H1 (cell line): Measurements from ENCODE around the gene CALU. TPM values are rescaled to one million over a fixed set of nuclear protein-coding genes. Genes with fewer than 3 reads are reported as not detected.

ENCODE experiments used
- CTCF ChIA-PET: fragments of 300-600 bp; sonication (Branson Sonifier 250); formaldehyde crosslinking; loops from one replicate; lab custom pipeline; 2021; ENCODE audit not compliant: partially characterized antibody; lab: Charles Lee
- POLR2A ChIA-PET: fragments of 300-600 bp; sonication (Branson Sonifier 250); formaldehyde crosslinking; loops from one replicate; lab custom pipeline; 2021; ENCODE audit warnings: inconsistent platforms; ENCODE audit not compliant: partially characterized antibody; lab: Charles Lee
- DNase-seq, 2 experiments: peaks; one replicate each; pipeline versions ENCODE4 v3.0.0 to v3.0.0-alpha.2; 2010 to 2022; ENCODE audit warnings: low spot score in 2 of 2, low read depth in 1 of 2, mixed read lengths in 1 of 2
- FAIRE-seq: peaks from 2 replicates; lab custom pipeline; 2011; peaks lifted over from hg19 to GRCh38; lab: Jason Lieb, UNC
- H2AFZ ChIP-seq: 2 replicates; pipeline ENCODE4 v1.8.1; 2012; ENCODE audit warnings: low read length, inconsistent platforms
- H2AK5ac ChIP-seq: 2 replicates; pipeline ENCODE4 v1.6.1; 2013; ENCODE audit warnings: low read depth, low read length
- H2BK120ac ChIP-seq: replicated peaks from 2 replicates; pipeline ENCODE3; 2013; ENCODE audit warnings: low read depth, low read length, inconsistent platforms
- H2BK12ac ChIP-seq: 2 replicates; pipeline ENCODE4 v1.6.1; 2013; ENCODE audit warnings: low read depth, low read length
- H2BK15ac ChIP-seq: 2 replicates; pipeline ENCODE4 v1.6.1; 2013; ENCODE audit warnings: low read length
- H2BK20ac ChIP-seq: 2 replicates; pipeline ENCODE4 v1.6.1; 2013; ENCODE audit warnings: low read length
- H2BK5ac ChIP-seq: 2 replicates; pipeline ENCODE4 v1.6.1; 2013; ENCODE audit warnings: low read depth, low read length
- H3K14ac ChIP-seq: 2 replicates; pipeline ENCODE4 v1.6.1; 2013; ENCODE audit warnings: inconsistent platforms; ENCODE audit not compliant: insufficient read length
- H3K18ac ChIP-seq: 2 replicates; pipeline ENCODE4 v1.6.1; 2013; ENCODE audit warnings: low read length; ENCODE audit errors: extremely low read depth
- H3K23ac ChIP-seq: 2 replicates; pipeline ENCODE4 v1.6.1; 2013; ENCODE audit warnings: inconsistent platforms; ENCODE audit not compliant: insufficient read length
- H3K23me2 ChIP-seq: 2 replicates; pipeline ENCODE4 v1.6.1; 2013; ENCODE audit warnings: low read depth, low read length
- H3K27ac ChIP-seq: 2 replicates; pipeline ENCODE4 v1.6.1; 2011; ENCODE audit warnings: low read depth, low read length, inconsistent platforms
- H3K27me3 ChIP-seq, 4 experiments: replicated peaks in 1 of 4; 1 replicate in 1 of 4; 2 replicates in 3 of 4; pipeline versions ENCODE4 v1.6.1 to v1.8.1; 2011 to 2013; ENCODE audit warnings: low read length in 3 of 4, mild to moderate bottlenecking in 3 of 4, inconsistent platforms in 2 of 4, mixed read lengths in 2 of 4, moderate library complexity in 1 of 4; ENCODE audit not compliant: control insufficient read depth in 3 of 4, insufficient read depth in 3 of 4; ENCODE audit errors: extremely low read depth in 1 of 4
- H3K36me3 ChIP-seq, 4 experiments: 2 replicates each; pipeline versions ENCODE4 v1.6.1 to v1.8.1; 2011 to 2013; ENCODE audit warnings: mild to moderate bottlenecking in 4 of 4, low read length in 3 of 4, moderate library complexity in 2 of 4, control low read depth in 1 of 4, inconsistent platforms in 1 of 4; ENCODE audit not compliant: insufficient read depth in 4 of 4, control insufficient read depth in 2 of 4
- H3K4ac ChIP-seq: replicated peaks from 2 replicates; pipeline ENCODE3; 2013; ENCODE audit warnings: low read length, low read depth, mixed read lengths, inconsistent platforms; ENCODE audit not compliant: insufficient read length
- H3K4me1 ChIP-seq, 4 experiments: replicated peaks in 1 of 4; 1 replicate in 1 of 4; 2 replicates in 3 of 4; pipeline versions ENCODE4 v1.6.1 to v1.8.1; 2011 to 2013; ENCODE audit warnings: low read length in 3 of 4, inconsistent platforms in 2 of 4, mixed read lengths in 1 of 4; ENCODE audit not compliant: insufficient read depth in 4 of 4, control insufficient read depth in 3 of 4
- H3K4me2 ChIP-seq, 2 experiments: 2 replicates each; pipeline versions ENCODE4 v1.6.1 to v1.8.1; 2011 to 2013; ENCODE audit warnings: low read depth in 2 of 2, low read length in 2 of 2, control low read depth in 1 of 2, inconsistent platforms in 1 of 2, mild to moderate bottlenecking in 1 of 2; ENCODE audit not compliant: insufficient read depth in 1 of 2
- H3K4me3 ChIP-seq, 4 experiments: fragments of 200-600, 300-600 bp in 1 of 4; sonication (generic), shearing (Covaris generic), sonication (Bioruptor Twin) in 1 of 4; 2 replicates each; pipeline versions ENCODE4 v1.5.1 to v1.8.1; 2011 to 2016; ENCODE audit warnings: low read length in 4 of 4, low read depth in 3 of 4, control low read depth in 2 of 4, inconsistent platforms in 2 of 4, mild to moderate bottlenecking in 2 of 4, mixed read lengths in 1 of 4, moderate library complexity in 1 of 4; ENCODE audit not compliant: insufficient read depth in 2 of 4; ENCODE audit errors: extremely low read depth in 1 of 4
- H3K56ac ChIP-seq: replicated peaks from 2 replicates; pipeline ENCODE3; 2013; ENCODE audit warnings: low read depth, mild to moderate bottlenecking, mixed read lengths, low read length, inconsistent platforms; ENCODE audit not compliant: insufficient read length
- H3K79me1 ChIP-seq: 2 replicates; pipeline ENCODE4 v1.6.1; 2013; ENCODE audit warnings: low read depth, low read length, control low read depth
- H3K79me2 ChIP-seq, 2 experiments: 2 replicates each; pipeline versions ENCODE4 v1.6.1 to v1.8.1; 2012 to 2013; ENCODE audit warnings: low read length in 2 of 2, mild to moderate bottlenecking in 2 of 2, inconsistent platforms in 1 of 2; ENCODE audit not compliant: insufficient read depth in 2 of 2, control insufficient read depth in 1 of 2
- H3K9ac ChIP-seq, 4 experiments: replicated peaks in 1 of 4; 1 replicate in 1 of 4; 2 replicates in 3 of 4; pipeline versions ENCODE4 v1.6.1 to v1.8.1; 2011 to 2013; ENCODE audit warnings: low read depth in 3 of 4, low read length in 3 of 4, control low read depth in 2 of 4, mild to moderate bottlenecking in 2 of 4, moderate library complexity in 2 of 4, inconsistent platforms in 1 of 4; ENCODE audit errors: extremely low read depth in 1 of 4
- H3K9me3 ChIP-seq, 2 experiments: 2 replicates each; pipeline versions ENCODE4 v1.6.1 to v1.8.1; 2012 to 2013; ENCODE audit warnings: mild to moderate bottlenecking in 2 of 2, moderate library complexity in 2 of 2, control low read depth in 1 of 2, inconsistent platforms in 1 of 2, low read depth in 1 of 2, low read length in 1 of 2, mixed read lengths in 1 of 2; ENCODE audit not compliant: insufficient read depth in 2 of 2
- H4K20me1 ChIP-seq, 2 experiments: replicated peaks in 1 of 2; 2 replicates each; pipeline versions ENCODE3 to v1.8.1; 2011 to 2013; ENCODE audit warnings: inconsistent platforms in 2 of 2, low read length in 2 of 2, mild to moderate bottlenecking in 1 of 2; ENCODE audit not compliant: insufficient read depth in 2 of 2, control insufficient read depth in 1 of 2
- H4K5ac ChIP-seq: 2 replicates; pipeline ENCODE4 v1.6.1; 2013; ENCODE audit warnings: low read length, low read depth, mixed read lengths, inconsistent platforms; ENCODE audit not compliant: insufficient read length
- H4K8ac ChIP-seq: 2 replicates; pipeline ENCODE4 v1.8.0; 2013; ENCODE audit warnings: mild to moderate bottlenecking, moderate library complexity, low read length, inconsistent platforms; ENCODE audit not compliant: insufficient read depth; ENCODE audit errors: extremely low read depth
- H4K91ac ChIP-seq: replicated peaks from 2 replicates; pipeline ENCODE3; 2013; ENCODE audit warnings: low read length, mixed read lengths, inconsistent platforms; ENCODE audit not compliant: insufficient read length
- EZH2 ChIP-seq: fragments of 200-600 bp; sonication (generic); IDR thresholded peaks from 2 replicates; pipeline ENCODE4 v1.7.1; 2012; ENCODE audit warnings: low read depth, mild to moderate bottlenecking, moderate library complexity, low read length, inconsistent platforms; ENCODE audit not compliant: severe bottlenecking
- SP2 ChIP-seq: IDR thresholded peaks from 2 replicates; pipeline ENCODE4 v1.6.1; 2012; ENCODE audit warnings: mild to moderate bottlenecking, low read length, inconsistent platforms
- WGBS, 2 experiments: shearing (Covaris generic) in 1 of 2; methylation state at CpG; one replicate each; pipeline versions ENCODE4 v1.1.6 to v1.1.7; 2013 to 2015; ENCODE audit warnings: low lambda C conversion rate in 2 of 2, mixed read lengths in 2 of 2, inconsistent platforms in 1 of 2, low coverage in 1 of 2, missing lambda C conversion rate in 1 of 2; ENCODE audit not compliant: insufficient replicate concordance in 2 of 2, insufficient coverage in 1 of 2, insufficient read length in 1 of 2; ENCODE audit errors: extremely low coverage in 1 of 2, missing lambda C conversion rate in 1 of 2; 5-methylcytosine and 5-hydroxymethylcytosine counted together
- polyA plus RNA-seq, 7 experiments: library from polyadenylated mRNA; depleted of rRNA in 3 of 7; stranded (reverse) in 5 of 7; unstranded in 2 of 7; fragments of >200 nt in 5 of 7; fragments of 200-250 nt in 2 of 7; gene quantifications; 1 replicate in 5 of 7; 2 replicates in 1 of 7; 4 replicates in 1 of 7; pipeline versions ENCODE4 v1.2.1 to v1.2.3, GENCODE V29; 2011 to 2013; ENCODE audit warnings: missing spikeins in 2 of 7, mixed read lengths in 2 of 7
- total RNA-seq: library from RNA; stranded (reverse); fragmentation: NEBNext Ultra II Directional; extraction: Animal tissue kit (Norgen Biotek cat#: 25700); gene quantifications from 2 replicates; pipeline ENCODE4 v1.2.1, GENCODE V29; 2021

The CALU gene
- total and polyA plus RNA-seq, 2 of the 8 experiments (the other 6 are each of a cell fraction or from before 2014, with no cell fraction given), result 67.2 to 170 TPM

DNA sequence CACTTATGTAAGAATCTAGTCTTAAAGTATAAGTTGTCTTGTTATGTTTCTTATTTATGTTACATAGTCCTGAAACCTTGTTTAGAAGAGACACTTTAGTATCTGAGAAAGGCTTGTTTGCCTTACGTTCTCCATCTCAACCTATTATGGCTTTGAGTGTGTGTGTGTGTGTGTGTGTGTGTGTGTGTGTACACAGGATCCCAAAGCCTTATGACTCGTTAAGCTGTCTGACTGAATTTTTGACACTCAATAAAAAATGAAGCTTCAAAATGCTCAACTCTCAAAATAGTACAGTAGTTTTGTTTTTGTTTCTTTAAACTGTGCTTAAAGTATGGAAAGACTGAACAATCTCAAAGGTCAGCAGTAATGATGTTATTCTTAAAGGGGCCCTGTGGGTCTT is 18.0 kb downstream of the CALU start:
- H3K23ac ChIP-seq, result no peak overlapping the region
- no peak overlapping the region for H3K4ac ChIP-seq
- H3K27ac ChIP-seq, result no peak overlapping the region
- no peak for FAIRE-seq
- H3K79me2 ChIP-seq, result peaks cover 0 to 15% of the 10 kb centered on the region in 2 experiments; a peak in 2 of 4 replicates
- peaks cover 19 to 99% (median 51%) of the 10 kb centered on the region in 4 experiments for H3K36me3 ChIP-seq
- no peaks in the 10 kb centered on the region for H3K27me3 ChIP-seq
- H3K14ac ChIP-seq, result no peak overlapping the region
- peaks cover 0 to 14% of the 10 kb centered on the region in 2 experiments for H4K20me1 ChIP-seq
- H3K9me3 ChIP-seq, result no peaks in the 10 kb centered on the region
- no peak overlapping the region for H2BK20ac ChIP-seq
- no peak overlapping the region for H3K4me3 ChIP-seq
- H3K23me2 ChIP-seq, result no peaks in the 10 kb centered on the region
- no peak overlapping the region for H3K4me2 ChIP-seq
- POLR2A ChIA-PET, result interaction anchor here (0.6 to 1.5 kb wide), 5 partner anchors 9 to 488 kb away, joined by 3 to 8 read pairs (median 3); partner anchors contain the start of gene OPN1SW
- no peak overlapping the region for H3K18ac ChIP-seq
- no peak overlapping the region for H4K8ac ChIP-seq
- peaks cover 7% of the 10 kb centered on the region; the same call in 1 of the 2 replicates for H3K79me1 ChIP-seq
- no peak overlapping the region for H3K56ac ChIP-seq
- CTCF ChIA-PET, result interaction anchor here (0.7 to 1.0 kb wide), 3 partner anchors 126 to 377 kb away, joined by 3 read pairs; no protein-coding TSS in a partner anchor
- no peak overlapping the region for H4K5ac ChIP-seq
- no peak overlapping the region for H2BK12ac ChIP-seq
- DNase-seq, result no peak
- WGBS, 2 experiments, result 90% methylated on average over 2 of the region's 2 CpGs; no CpG with 5 or more reads in 1 of the 2 experiments
- H2AFZ ChIP-seq, result no peak overlapping the region
- H3K9ac ChIP-seq, result no peak overlapping the region
- no peak overlapping the region for H2AK5ac ChIP-seq
- no peak overlapping the region for H2BK5ac ChIP-seq
- H2BK15ac ChIP-seq, result no peak overlapping the region
- no peaks in the 10 kb centered on the region for H3K4me1 ChIP-seq
- H4K91ac ChIP-seq, result no peak overlapping the region
- no peak overlapping the region for H2BK120ac ChIP-seq
- no peak for TF ChIP-seq EZH2
- no peak for TF ChIP-seq SP2
